Measurements from ENCODE around the gene SARM1. TPM values are rescaled to one million over a fixed set of nuclear protein-coding genes. Genes with fewer than 3 reads are reported as not detected.

Gene SARM1
- total and polyA plus RNA-seq, 2 of the 13 experiments (the other 11 are each of a cell fraction or from before 2014, with no cell fraction given): 0.73 to 0.86 TPM

- TF ChIP-seq ZNF710 (CRISPR knock-in tag; IDR thresholded peaks at IDR 0.05; ENCODE audit: borderline replicate concordance) (no peak), GFI1 (CRISPR knock-in tag; IDR thresholded peaks at IDR 0.05; ENCODE audit: borderline replicate concordance) (no peak), TEAD3 (CRISPR knock-in tag; optimal IDR thresholded peaks at IDR 0.05; ENCODE audit: borderline replicate concordance) (peak; percentile 91), BHLHE40 (IDR thresholded peaks at IDR 0.05; ENCODE audit: low read length) (no peak), THAP8 (CRISPR knock-in tag; IDR thresholded peaks at IDR 0.05; ENCODE audit: borderline replicate concordance) (no peak), TGIF2 (CRISPR knock-in tag; IDR thresholded peaks at IDR 0.05) (peak; percentile 66; the same call in 1 of the 2 replicates), NFYC (CRISPR knock-in tag; IDR thresholded peaks at IDR 0.05) (peak; percentile 39; the same call in 1 of the 2 replicates), ZNF431 (CRISPR knock-in tag; IDR thresholded peaks at IDR 0.05; ENCODE audit: borderline replicate concordance, low read depth) (0 out of 2 replicates have a peak, but pooled peaks have one; percentile 11), ETV6 (CRISPR knock-in tag; conservative IDR thresholded peaks at IDR 0.05) (no peak), GABPA (IDR thresholded peaks at IDR 0.05; ENCODE audit: low read depth, low read length) (no peak; the same call in 1 of the 2 replicates), GABPA (CRISPR knock-in tag; IDR thresholded peaks at IDR 0.05; ENCODE audit: low read depth) (0 out of 2 replicates have a peak, but pooled peaks have one; percentile 27), ZBTB37 (CRISPR knock-in tag; IDR thresholded peaks at IDR 0.05) (no peak), HMG20B (CRISPR knock-in tag; conservative IDR thresholded peaks at IDR 0.05) (0 out of 2 replicates have a peak, but pooled peaks have one; percentile 26), ZNF564 (CRISPR knock-in tag; IDR thresholded peaks at IDR 0.05) (no peak; the same call in 1 of the 2 replicates), SNRNP70 (IDR thresholded peaks at IDR 0.05; ENCODE audit: low read depth, low read length) (no peak), ELF4 (CRISPR knock-in tag; IDR thresholded peaks at IDR 0.05; ENCODE audit: borderline replicate concordance) (no peak), ZNF3 (CRISPR knock-in tag; IDR thresholded peaks at IDR 0.05) (no peak), ZNF616 (CRISPR knock-in tag; IDR thresholded peaks at IDR 0.05; ENCODE audit: low read depth) (0 out of 2 replicates have a peak, but pooled peaks have one; percentile 5), MLX (CRISPR knock-in tag; IDR thresholded peaks at IDR 0.05) (no peak), SOX5 (CRISPR knock-in tag; IDR thresholded peaks at IDR 0.05; ENCODE audit: borderline replicate concordance) (no peak), ZBED4 (CRISPR knock-in tag; IDR thresholded peaks at IDR 0.05; ENCODE audit: borderline replicate concordance) (no peak)
Observed at GRCh38 chr17:28335959-28336871, 35.3 kb upstream of the SARM1 start (continued).
